ENCODE results near the gene TTLL11.

GRCh38 chr9:121816449-121816817 is 276.7 kb downstream of the TTLL11 start:
- TF ChIP-seq, protein P1, sequence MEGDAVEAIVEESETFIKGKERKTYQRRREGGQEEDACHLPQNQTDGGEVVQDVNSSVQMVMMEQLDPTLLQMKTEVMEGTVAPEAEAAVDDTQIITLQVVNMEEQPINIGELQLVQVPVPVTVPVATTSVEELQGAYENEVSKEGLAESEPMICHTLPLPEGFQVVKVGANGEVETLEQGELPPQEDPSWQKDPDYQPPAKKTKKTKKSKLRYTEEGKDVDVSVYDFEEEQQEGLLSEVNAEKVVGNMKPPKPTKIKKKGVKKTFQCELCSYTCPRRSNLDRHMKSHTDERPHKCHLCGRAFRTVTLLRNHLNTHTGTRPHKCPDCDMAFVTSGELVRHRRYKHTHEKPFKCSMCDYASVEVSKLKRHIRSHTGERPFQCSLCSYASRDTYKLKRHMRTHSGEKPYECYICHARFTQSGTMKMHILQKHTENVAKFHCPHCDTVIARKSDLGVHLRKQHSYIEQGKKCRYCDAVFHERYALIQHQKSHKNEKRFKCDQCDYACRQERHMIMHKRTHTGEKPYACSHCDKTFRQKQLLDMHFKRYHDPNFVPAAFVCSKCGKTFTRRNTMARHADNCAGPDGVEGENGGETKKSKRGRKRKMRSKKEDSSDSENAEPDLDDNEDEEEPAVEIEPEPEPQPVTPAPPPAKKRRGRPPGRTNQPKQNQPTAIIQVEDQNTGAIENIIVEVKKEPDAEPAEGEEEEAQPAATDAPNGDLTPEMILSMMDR (IDR thresholded peaks at IDR 0.05): no peak
- TF ChIP-seq POLR2A (IDR thresholded peaks at IDR 0.05): no peak
- no peak for TF ChIP-seq EP300 (IDR thresholded peaks at IDR 0.05)
- no peak for TF ChIP-seq POLR2AphosphoS5 (IDR thresholded peaks at IDR 0.05)

All from gastroesophageal sphincter (tissue), 3 donors.